ENCODE results near the gene ERG.

DNA sequence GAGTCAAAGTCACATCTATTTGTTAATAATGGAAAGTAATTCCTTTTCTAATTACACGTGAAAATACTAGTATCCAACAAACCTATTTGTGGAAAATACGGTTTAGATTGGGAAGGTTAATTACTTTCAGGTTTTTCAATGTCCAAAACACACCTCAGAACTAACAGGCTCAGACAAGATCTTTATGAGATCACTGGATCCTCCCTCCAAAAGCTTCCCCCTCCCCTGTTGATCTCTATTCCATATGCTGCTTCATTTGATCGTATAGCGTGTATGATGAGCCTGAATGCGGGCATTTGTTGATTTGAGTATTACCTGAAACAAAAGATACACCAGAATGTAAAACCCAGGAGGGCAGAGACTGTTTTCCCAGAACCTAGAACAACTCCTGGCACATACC lies 26.5 kb downstream of the ERG start:
- TF ChIP-seq GATA2 (IDR thresholded peaks at IDR 0.05; ENCODE audit: low read depth, low read length) (no peak), GATA3 (IDR thresholded peaks at IDR 0.05; ENCODE audit: low read depth, low read length) (no peak)

Measured in SH-SY5Y (cell line).